Measurements from ENCODE around the gene BCL11A. TPM values are rescaled to one million over a fixed set of nuclear protein-coding genes. Genes with fewer than 3 reads are reported as not detected.
A peak's percentile ranks its signal among the peaks of the same experiment; 100 is the strongest.

Gene BCL11A
- total RNA-seq, 1 donor from 2014 or later = 4.4 TPM

GRCh38 chr2:60439219-60439974 lies 114.1 kb downstream of the BCL11A start:
- no peak overlapping the region for H3K4me3 ChIP-seq (ENCODE audit: low read depth, low read length)
- peak; percentile 30 for TF ChIP-seq CTCF (conservative IDR thresholded peaks at IDR 0.05; ENCODE audit: low read depth, low read length)
- DNase-seq (ENCODE audit: low read depth) = no peak

GRCh38 chr2:60438653-60439052 lies 114.8 kb downstream of the BCL11A start:
- TF ChIP-seq CTCF (conservative IDR thresholded peaks at IDR 0.05; ENCODE audit: low read depth, low read length) = no peak
- H3K4me3 ChIP-seq (ENCODE audit: low read depth, low read length) = no peak overlapping the region

GRCh38 chr2:60438131-60438530 lies 115.3 kb downstream of the BCL11A start:
- DNase-seq (ENCODE audit: low read depth) = no peak
- TF ChIP-seq CTCF (conservative IDR thresholded peaks at IDR 0.05; ENCODE audit: low read depth, low read length) = no peak
- H3K4me3 ChIP-seq (ENCODE audit: low read depth, low read length) = no peak overlapping the region

More at GRCh38 chr2:60438653-60439052, 114.8 kb downstream of the BCL11A start:
- no peak for DNase-seq (ENCODE audit: low read depth)

GRCh38 chr2:60437080-60437696 lies 116.3 kb downstream of the BCL11A start:
- DNase-seq (ENCODE audit: low read depth) = no peak
- TF ChIP-seq CTCF (conservative IDR thresholded peaks at IDR 0.05; ENCODE audit: low read depth, low read length) = no peak

GRCh38 chr2:60433018-60433596 lies 120.3 kb downstream of the BCL11A start:
- no peak for DNase-seq (ENCODE audit: low read depth)
- TF ChIP-seq CTCF (conservative IDR thresholded peaks at IDR 0.05; ENCODE audit: low read depth, low read length) = no peak
- H3K4me3 ChIP-seq (ENCODE audit: low read depth, low read length) = no peak overlapping the region

More at GRCh38 chr2:60437080-60437696, 116.3 kb downstream of the BCL11A start:
- H3K4me3 ChIP-seq (ENCODE audit: low read depth, low read length) = no peak overlapping the region

GRCh38 chr2:60432035-60432601 lies 121.3 kb downstream of the BCL11A start:
- DNase-seq (ENCODE audit: low read depth) = no peak
- H3K4me3 ChIP-seq (ENCODE audit: low read depth, low read length) = no peak overlapping the region
- no peak for TF ChIP-seq CTCF (conservative IDR thresholded peaks at IDR 0.05; ENCODE audit: low read depth, low read length)

Data from epithelial cell of proximal tubule (primary cell).